Muscle of arm (tissue), 12 donors: ENCODE results near the gene GRIN3B. TPM values are rescaled to one million over a fixed set of nuclear protein-coding genes. Genes with fewer than 3 reads are reported as not detected.

Experiments
- DNase-seq: peaks from one replicate; pipeline ENCODE4 v3.0.0-alpha.2; 2013
- polyA plus RNA-seq, 12 donors: library from polyadenylated mRNA; unstranded; fragments of 120-200 nt; gene quantifications; one replicate each; pipeline ENCODE4 v1.2.1, GENCODE V29; 2013; ENCODE audit not compliant: insufficient read length in 12 of 12

Gene GRIN3B
- polyA plus RNA-seq, 12 donors = 0.05 to 0.25 (median 0.14) TPM; not detected in 2

GRCh38 chr19:991174-991931 is 8.9 kb upstream of the GRIN3B start:
- no peak for DNase-seq

- no peak for DNase-seq
Observed at GRCh38 chr19:991932-992669, 8.1 kb upstream of the GRIN3B start.

DNA sequence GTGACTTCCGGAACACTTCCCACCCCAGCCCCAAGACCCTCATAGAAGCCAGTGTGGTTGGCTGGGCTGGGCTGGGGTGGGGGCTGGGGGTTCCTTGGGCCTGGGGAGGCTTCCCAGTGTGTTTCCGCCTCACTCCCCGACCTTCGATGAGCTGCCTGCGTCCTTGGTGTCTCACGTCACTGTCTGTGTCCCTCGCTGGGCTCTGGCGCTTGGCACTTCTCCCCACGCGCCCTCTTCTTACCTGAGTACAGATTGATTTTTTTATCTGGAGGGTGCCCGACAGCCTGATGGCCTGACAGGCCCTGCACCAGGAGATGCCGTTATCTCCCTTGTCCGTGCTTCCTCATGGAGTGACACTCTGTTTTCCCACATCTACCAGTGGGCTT is 7.6 kb upstream of the GRIN3B start:
- DNase-seq = no peak

GRCh38 chr19:993361-993830 is 6.8 kb upstream of the GRIN3B start:
- no peak for DNase-seq

GRCh38 chr19:993831-994393 is 6.3 kb upstream of the GRIN3B start:
- DNase-seq = no peak

DNA sequence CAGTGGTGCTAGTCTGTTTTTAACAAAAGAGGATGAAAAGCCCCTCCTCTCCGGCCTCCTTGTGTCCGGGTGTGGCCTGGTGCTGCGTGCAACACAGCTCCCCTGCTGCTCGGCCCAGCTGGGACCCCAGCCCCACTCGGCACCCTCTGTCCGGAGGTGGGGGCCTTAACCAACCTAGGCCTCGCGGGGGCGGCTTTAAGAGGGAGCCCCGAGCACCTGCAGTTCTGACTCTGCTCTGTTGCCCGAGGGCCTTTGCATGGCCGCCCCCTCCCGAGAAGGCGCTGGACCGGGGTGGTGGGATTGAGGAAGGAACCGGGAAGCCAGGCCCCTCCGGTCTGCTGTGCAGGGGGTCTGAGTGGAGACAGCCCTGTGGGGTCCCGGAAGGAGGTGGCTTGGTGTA is 5.7 kb upstream of the GRIN3B start:
- DNase-seq = no peak

DNA sequence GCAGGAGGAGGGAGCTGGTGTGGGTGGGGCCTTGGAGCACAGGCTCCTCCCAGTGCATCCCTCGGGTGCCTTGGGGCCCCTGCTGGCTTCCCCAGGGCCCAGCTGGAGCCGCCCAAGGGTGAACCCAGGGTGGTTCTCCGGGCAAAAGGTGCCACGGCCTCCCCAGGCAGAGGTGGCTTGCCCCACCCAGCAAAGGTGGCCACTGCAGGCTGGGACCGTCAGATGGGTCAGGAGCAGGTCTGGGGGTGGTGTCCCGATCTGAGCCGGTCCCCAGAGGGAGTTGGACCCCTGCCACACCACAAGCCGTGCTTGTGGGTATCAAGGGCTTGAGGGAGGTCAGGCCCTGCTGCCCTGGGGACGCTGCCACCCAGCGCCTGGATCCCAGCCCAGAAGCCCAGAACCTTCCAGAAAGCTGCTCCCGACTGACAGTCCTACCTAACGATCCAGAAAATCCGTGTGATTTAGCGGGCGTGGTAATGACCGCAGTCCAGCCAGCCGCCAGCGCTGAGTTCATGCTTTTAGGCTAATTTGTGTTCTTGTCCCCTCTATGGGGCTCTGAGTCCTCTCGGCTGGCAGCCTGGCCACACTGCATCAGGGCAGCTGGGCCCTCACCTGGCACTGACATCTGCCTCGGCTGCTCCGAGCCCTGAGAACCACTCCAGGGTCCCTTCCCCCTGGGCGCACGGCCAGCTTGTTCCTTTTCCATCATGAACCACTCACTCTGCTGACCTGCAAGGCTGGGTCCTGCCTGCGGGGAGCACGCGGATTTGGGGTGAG is 5.0 kb upstream of the GRIN3B start:
- no peak for DNase-seq

DNA sequence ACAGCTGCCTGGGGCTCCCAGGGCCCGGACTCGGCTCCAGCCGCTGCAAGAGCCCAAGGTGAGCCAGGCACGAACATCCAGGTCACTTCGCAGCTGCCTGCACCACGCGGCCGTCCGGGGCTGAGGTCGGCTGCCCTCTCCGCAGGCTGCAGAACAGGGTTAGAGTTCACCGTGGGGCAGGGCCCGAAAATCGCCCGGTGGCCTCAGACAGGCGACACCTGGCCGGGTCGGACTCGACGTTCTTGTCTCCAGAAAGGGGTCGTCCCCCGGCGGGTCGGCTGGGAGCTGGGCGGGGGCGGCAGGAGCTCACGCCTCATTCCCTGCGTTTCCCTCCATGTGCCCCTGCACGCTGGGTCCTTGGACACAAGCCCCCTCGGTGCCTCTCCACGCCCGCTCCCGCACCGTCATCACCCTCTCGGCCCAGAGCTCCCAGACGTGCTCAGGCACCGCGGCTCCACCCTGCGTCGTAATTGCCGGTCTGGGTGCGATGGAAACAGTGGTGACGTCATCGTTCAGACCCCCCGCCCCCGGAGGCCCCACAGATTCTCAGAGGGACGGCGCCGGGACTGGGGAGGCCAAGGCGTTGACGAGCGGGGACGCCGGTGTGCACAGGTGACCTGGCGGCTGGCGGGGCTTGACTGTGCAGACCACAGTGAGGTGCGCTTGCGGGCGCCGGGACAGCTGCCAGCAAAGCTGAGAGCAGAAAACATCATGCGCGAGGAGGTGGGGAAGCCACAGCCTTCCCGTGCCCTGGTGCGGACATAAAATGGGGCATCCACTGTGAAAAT is 4.0 kb upstream of the GRIN3B start:
- DNase-seq = no peak

DNA sequence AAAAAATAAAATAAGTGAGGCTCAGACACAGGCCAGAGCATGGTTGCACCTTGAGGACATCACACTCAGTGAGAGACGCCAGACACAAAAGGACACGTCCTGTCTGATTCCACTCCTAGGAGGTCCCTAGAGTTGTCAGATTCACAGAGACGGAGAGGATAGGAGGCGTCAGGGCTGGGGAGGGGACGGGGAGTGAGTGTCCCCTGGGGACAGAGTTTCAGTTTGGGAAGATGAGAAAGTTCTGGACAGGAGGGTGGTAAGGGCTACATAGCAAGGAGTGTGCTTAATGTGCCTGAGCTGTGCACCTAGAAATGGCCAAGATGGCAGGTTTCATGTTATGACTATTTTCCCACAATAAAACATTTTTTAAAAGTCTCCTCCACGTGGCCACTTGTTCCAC is 2.2 kb upstream of the GRIN3B start:
- DNase-seq = no peak

GRCh38 chr19:999379-999719 is 870 bp upstream of the GRIN3B start:
- DNase-seq = no peak

DNA sequence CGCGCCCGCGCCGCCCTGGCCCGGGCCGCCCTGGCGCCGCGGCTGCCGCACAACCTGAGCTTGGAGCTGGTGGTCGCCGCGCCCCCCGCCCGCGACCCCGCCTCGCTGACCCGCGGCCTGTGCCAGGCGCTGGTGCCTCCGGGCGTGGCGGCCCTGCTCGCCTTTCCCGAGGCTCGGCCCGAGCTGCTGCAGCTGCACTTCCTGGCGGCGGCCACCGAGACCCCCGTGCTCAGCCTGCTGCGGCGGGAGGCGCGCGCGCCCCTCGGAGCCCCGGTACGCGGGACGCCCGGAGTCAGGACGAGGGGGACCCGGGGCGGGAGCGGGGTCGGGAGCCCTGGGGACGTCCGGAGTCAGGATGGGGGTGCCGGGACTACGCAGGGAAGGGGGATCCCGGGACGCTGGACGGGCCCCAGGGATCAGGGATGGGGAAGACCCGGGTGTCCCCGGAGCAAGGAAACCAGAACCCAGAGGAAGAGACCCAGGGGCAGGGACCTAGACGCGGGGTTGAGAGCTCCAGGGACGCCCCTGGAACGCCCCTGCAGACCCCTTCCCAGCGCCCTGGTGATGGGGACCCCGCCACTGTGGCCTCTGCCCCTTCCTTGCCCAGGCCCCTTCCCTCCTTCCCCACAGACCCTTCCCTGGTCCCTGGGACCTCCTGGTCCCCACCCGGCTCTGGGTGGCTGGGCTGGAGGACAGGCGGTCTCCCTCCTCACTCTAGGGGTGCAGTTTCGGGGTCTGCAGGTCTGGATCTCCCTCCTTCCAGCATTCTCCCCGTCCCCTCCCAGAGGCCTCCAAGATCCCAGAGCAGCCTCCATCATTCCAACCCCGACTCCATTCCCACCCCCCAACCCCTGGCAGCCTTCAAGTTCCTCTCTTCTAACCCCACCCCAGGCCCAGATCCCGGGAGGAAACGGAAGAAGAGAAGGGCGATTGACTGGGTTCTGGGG is 645 bp downstream of the GRIN3B start:
- DNase-seq = no peak

GRCh38 chr19:1001538-1002166 is 1.4 kb downstream of the GRIN3B start:
- DNase-seq = no peak

- no peak for DNase-seq
Observed at GRCh38 chr19:1002600-1002999, 2.4 kb downstream of the GRIN3B start.

DNA sequence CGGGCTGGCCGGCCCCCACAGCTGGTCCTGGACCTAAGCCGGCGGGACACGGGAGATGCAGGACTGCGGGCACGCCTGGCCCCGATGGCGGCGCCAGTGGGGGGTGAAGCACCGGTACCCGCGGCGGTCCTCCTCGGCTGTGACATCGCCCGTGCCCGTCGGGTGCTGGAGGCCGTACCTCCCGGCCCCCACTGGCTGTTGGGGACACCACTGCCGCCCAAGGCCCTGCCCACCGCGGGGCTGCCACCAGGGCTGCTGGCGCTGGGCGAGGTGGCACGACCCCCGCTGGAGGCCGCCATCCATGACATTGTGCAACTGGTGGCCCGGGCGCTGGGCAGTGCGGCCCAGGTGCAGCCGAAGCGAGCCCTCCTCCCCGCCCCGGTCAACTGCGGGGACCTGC is 3.1 kb downstream of the GRIN3B start:
- DNase-seq = no peak

- no peak for DNase-seq
Observed at GRCh38 chr19:1004204-1004802, 4.1 kb downstream of the GRIN3B start.

DNA sequence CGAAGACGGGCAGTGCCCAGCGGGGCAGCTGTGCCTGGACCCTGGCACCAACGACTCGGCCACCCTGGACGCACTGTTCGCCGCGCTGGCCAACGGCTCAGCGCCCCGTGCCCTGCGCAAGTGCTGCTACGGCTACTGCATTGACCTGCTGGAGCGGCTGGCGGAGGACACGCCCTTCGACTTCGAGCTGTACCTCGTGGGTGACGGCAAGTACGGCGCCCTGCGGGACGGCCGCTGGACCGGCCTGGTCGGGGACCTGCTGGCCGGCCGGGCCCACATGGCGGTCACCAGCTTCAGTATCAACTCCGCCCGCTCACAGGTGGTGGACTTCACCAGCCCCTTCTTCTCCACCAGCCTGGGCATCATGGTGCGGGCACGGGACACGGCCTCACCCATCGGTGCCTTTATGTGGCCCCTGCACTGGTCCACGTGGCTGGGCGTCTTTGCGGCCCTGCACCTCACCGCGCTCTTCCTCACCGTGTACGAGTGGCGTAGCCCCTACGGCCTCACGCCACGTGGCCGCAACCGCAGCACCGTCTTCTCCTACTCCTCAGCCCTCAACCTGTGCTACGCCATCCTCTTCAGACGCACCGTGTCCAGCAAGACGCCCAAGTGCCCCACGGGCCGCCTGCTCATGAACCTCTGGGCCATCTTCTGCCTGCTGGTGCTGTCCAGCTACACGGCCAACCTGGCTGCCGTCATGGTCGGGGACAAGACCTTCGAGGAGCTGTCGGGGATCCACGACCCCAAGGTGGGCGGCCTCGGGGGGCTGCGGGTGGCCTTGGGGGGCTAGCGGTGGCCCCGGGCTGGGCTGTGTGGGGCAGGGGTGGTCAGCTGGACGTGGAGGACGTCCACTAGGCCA is 4.8 kb downstream of the GRIN3B start:
- DNase-seq = no peak

- DNase-seq = no peak
Observed at GRCh38 chr19:1006711-1007398, 6.6 kb downstream of the GRIN3B start.
